ENCODE data around the gene SARNP. TPM values are rescaled to one million over a fixed set of nuclear protein-coding genes. Genes with fewer than 3 reads are reported as not detected.
"Not testable (repeated sequence)": the region's sequence is repeated elsewhere in the genome, so short reads cannot be mapped to it uniquely, and the experiment has no call there.

The SARNP gene, protein sequence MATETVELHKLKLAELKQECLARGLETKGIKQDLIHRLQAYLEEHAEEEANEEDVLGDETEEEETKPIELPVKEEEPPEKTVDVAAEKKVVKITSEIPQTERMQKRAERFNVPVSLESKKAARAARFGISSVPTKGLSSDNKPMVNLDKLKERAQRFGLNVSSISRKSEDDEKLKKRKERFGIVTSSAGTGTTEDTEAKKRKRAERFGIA
- 100 to 1,000 TPM in 1 of 2 experiments, 10 to 100 TPM in 1; 99.6 to 104 TPM for total RNA-seq

DNA sequence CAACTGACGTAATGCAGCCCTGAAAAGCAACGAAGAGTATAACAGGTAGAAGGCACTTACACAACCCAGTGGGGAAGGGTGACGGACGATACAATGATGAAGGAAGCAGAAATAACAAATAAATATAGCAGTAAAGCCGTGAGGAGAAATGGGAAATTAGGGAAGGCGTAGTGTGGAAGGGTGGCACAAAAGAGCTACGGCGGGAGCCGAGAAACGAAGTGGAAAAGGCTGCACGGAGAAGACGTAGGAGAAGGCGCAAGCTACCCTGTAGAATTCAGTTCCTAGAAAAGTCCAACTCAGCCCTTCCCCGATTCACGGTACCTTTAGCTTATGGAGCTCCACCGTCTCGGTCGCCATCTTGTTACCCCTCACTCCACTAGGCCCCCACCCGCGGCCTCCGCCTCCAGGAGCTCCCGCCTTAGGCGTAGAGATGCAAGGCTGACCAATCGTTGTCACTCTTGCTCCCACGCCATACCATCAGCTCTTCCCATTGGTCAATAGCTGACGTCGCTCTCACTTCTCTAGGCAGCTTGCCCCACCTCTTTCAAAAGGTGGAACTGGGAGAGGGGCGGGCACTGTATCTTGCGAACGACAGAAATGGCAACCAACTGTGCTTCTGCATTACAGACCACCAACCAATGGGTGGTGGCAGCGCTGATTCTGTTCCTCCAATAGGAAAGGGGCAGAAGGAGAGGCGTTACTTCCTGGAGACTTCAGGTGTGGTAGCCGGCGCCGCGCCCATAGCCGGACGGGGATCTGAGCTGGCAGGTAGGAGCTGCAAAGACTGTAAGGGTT is at the start of gene SARNP, which contains the start of gene ORMDL2:
Gene SARNP (minus strand): TSS at position 380 of the 795 bp plus-strand sequence. CDS start 23 bp downstream, at position 357.
Gene ORMDL2 (plus strand): TSS at position 697 of the 795 bp plus-strand sequence. CDS start 959 bp downstream, outside the sequence.
- peak; percentile 95 for DNase-seq
- H3K9me3 Mint-ChIP-seq = no peaks in the 10 kb centered on the region
- no peak within 1 kb of the TSS for H3K4me3 Mint-ChIP-seq
- H3K4me1 Mint-ChIP-seq = peaks cover 43% of the 10 kb centered on the region
- peaks cover 32% of the 10 kb centered on the region for H3K36me3 Mint-ChIP-seq
- no peak within 1 kb of the TSS for H3K27ac Mint-ChIP-seq
- H3K27me3 Mint-ChIP-seq = no peaks in the 10 kb centered on the region

DNA sequence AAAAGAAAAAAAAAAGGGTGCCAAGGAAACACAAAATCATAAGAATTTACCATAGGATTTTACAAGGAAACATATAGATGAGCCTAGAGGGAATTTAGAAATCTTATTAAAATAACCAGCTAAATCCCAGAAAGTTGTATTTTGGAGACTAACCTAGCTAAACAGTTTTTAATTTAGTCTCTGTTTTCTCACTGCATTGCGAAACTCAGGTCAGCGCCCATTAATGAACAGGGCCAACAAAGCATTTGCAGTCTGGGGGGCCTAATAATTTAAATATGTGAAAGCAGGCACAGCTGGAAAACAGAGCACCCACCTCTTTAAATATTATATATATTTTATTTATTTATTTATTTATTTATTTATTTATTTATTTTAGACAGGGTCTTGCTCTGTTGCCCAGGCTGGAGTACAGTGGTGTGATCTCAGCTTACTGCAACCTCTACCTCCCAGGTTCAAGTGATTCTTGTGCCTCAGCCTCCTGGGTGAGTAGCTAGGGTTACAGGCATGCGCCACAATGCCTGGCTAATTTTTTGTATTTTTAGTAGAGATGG is 49.0 kb upstream of the SARNP start:
- not testable (repeated sequence) for H3K27me3 Mint-ChIP-seq, H3K9me3 Mint-ChIP-seq, H3K4me1 Mint-ChIP-seq, H3K27ac Mint-ChIP-seq, H3K4me3 Mint-ChIP-seq, DNase-seq, H3K36me3 Mint-ChIP-seq

DNA sequence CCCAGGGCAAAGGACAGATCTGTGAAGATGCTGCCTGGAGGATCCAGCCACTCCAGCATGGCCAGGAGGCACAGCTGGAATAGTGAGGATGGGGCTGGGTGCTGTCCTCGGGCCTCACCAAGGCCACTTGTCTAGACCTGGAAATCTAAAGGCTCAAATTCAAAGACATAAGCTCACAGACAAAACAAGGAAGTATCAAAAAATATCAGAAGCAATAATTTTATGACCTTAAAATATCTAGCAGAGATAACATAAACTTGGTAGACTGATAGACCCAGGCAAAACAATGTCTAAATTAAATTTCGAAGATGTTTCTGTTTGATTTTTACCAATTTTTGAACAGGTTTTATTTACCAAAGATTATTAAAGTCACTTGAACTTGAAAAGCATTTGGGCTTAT is 47.8 kb upstream of the SARNP start:
- no peaks in the 10 kb centered on the region for H3K27me3 Mint-ChIP-seq
- H3K36me3 Mint-ChIP-seq = no peaks in the 10 kb centered on the region
- no peak for DNase-seq
- H3K4me1 Mint-ChIP-seq = no peaks in the 10 kb centered on the region
- H3K27ac Mint-ChIP-seq = no peak overlapping the region
- H3K9me3 Mint-ChIP-seq = peaks cover 5% of the 10 kb centered on the region
- no peak overlapping the region for H3K4me3 Mint-ChIP-seq

DNA sequence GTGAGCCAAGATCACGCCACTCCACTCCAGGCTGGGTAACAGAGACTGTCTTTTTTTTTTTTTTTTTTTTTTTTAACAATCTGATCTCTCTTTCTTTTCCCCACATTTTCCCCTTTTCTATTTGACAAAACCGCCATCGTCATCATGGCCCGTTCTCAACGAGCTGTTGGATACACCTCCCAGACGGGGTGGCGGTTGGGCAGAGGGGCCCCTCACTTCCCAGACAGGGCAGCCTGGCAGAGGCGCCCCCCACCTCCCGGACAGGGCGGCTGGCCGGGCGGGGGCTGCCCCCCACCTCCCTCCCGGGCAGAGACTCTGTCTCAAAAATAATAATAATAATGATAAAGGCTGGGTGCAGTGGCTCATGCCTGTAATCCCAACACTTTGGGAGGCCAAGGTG is 45.4 kb upstream of the SARNP start:
- not testable (repeated sequence) for H3K27me3 Mint-ChIP-seq, H3K27ac Mint-ChIP-seq, H3K36me3 Mint-ChIP-seq, H3K4me3 Mint-ChIP-seq, DNase-seq, H3K4me1 Mint-ChIP-seq, H3K9me3 Mint-ChIP-seq

DNA sequence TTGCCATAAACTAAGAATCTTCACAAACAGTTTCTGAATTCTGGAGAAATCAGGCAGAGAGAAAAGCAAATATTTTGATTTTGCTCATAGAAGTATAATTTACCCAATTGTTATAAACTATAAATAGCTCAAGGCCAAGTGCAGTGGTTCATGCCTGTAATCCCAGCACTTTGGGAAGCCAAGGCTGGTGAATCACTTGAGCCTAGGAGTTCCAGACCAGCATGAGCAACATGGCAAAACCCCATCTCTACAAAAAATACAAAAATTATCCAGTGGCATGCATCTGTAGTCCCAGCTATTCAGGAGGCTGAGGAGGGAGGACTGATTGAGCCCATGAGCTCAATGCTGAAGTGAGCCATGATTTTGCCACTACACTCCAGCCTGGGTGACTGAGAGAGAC is 44.8 kb upstream of the SARNP start:
- Mint-ChIP-seq H3K36me3 (no peaks in the 10 kb centered on the region), H3K9me3 (peaks cover 5% of the 10 kb centered on the region), H3K27ac (no peak overlapping the region), H3K4me3 (no peak overlapping the region), H3K27me3 (no peaks in the 10 kb centered on the region), H3K4me1 (no peaks in the 10 kb centered on the region)
- no peak for DNase-seq

DNA sequence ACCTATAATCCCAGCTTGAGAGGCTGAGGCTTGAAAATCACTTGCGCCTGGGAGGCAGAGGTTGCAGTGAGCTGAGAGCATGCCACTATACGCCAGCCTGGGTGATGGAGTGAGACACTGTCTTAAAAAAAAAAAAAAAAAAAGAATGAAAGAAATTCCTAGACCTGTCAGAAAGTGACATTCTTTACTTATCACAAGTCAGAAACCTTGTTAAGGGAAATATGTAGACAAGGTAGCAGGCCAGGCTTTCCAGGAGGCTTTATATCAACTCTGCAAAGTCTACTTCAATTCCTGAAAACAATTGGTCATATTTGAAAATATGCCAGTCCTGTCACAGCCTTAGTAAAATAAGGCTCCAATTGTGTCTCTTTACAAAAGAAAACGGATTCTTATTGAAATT is 44.3 kb upstream of the SARNP start:
- H3K4me1 Mint-ChIP-seq = no peaks in the 10 kb centered on the region
- no peak for DNase-seq
- no peak overlapping the region for H3K27ac Mint-ChIP-seq
- no peaks in the 10 kb centered on the region for H3K36me3 Mint-ChIP-seq
- H3K4me3 Mint-ChIP-seq = no peak overlapping the region
- peaks cover 5% of the 10 kb centered on the region for H3K9me3 Mint-ChIP-seq
- H3K27me3 Mint-ChIP-seq = no peaks in the 10 kb centered on the region

DNA sequence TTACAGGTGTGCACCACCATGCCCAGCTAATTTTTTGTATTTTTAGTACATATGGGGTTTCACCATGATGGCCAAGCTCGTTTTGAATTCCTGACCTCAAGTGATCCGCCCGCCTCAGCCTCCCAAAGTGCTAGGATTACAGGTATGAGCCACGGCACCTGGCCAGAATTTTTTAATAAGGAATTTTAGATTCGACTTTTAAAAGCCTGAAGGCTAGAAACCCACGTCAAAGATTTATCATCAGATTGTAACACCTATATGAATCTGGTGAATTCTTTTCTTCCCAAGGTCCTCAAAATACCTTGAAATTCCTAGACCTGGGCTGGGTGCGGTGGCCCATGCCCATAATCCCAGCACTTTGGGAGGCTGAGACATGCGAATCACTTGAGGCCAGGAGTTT is 43.9 kb upstream of the SARNP start:
- H3K27ac Mint-ChIP-seq = no peak overlapping the region
- H3K4me3 Mint-ChIP-seq = no peak overlapping the region
- peaks cover 5% of the 10 kb centered on the region for H3K9me3 Mint-ChIP-seq
- H3K27me3 Mint-ChIP-seq = no peaks in the 10 kb centered on the region
- DNase-seq = no peak
- H3K36me3 Mint-ChIP-seq = no peaks in the 10 kb centered on the region
- H3K4me1 Mint-ChIP-seq = no peaks in the 10 kb centered on the region

DNA sequence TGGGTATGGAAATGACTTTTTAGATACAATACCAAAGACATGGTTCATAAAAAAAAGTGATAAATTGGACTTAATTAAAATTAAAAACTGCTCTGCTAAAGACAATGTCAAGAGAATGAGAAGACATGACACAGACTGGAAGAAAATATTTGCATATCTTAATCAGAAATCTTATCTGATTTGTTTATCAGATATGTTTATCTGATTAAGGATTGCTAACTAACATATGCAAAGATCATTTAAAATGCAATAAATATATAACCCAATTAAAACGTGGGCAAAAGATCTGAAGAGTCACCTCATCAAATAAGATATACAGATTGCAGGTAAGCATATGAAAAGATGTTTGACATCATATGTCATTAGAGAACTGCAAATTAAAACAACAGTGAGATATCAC is 35.2 kb upstream of the SARNP start:
- no peaks in the 10 kb centered on the region for H3K9me3 Mint-ChIP-seq
- no peak overlapping the region for H3K27ac Mint-ChIP-seq
- H3K4me1 Mint-ChIP-seq = peaks cover 2% of the 10 kb centered on the region
- peaks cover 2% of the 10 kb centered on the region for H3K27me3 Mint-ChIP-seq
- no peak for DNase-seq
- H3K36me3 Mint-ChIP-seq = no peaks in the 10 kb centered on the region
- no peak overlapping the region for H3K4me3 Mint-ChIP-seq

DNA sequence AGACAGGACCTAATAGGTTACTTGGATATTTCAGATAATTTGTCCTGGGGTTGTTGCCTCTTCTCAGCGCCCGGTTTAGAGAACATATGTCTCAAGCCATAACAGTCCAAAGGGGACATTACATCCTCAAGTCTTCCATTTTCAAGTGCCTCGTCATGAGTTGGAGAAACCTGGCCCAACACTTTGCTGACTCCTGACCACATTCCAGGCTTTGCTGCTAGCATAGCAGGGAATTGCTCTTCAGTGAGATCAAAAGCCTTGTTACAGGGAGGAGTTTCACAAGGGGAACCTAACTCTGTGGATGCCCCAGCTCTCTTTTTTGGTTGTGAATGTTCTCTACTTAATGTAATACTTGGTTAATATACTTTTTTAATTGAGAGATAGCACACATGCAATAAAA is 33.4 kb upstream of the SARNP start:
- Mint-ChIP-seq H3K4me3 (no peak overlapping the region), H3K9me3 (no peaks in the 10 kb centered on the region), H3K36me3 (no peaks in the 10 kb centered on the region), H3K27me3 (peaks cover 2% of the 10 kb centered on the region), H3K27ac (no peak overlapping the region), H3K4me1 (peaks cover 12% of the 10 kb centered on the region)
- no peak for DNase-seq

DNA sequence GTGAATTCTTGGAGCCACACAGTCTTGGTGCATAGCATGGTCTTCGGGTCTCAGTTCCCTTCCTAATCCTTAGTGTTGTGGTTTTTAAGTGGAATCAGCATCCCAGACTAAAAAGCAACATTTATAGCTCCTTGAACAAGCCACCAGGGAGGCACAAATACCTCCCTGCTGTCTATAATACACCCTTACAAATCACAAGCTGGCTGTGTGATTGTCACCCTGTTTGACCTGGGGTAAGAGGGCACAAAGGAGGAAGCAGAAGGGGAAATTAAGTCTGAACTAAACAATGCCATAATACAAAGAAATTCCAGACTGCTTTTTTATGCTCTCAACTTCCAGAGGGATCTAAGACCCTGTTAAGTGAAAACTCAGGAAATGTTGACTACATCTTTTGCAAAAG is 32.9 kb upstream of the SARNP start:
- peaks cover 2% of the 10 kb centered on the region for H3K27me3 Mint-ChIP-seq
- no peaks in the 10 kb centered on the region for H3K36me3 Mint-ChIP-seq
- no peak overlapping the region for H3K4me3 Mint-ChIP-seq
- H3K27ac Mint-ChIP-seq = no peak overlapping the region
- H3K4me1 Mint-ChIP-seq = peaks cover 12% of the 10 kb centered on the region
- H3K9me3 Mint-ChIP-seq = no peaks in the 10 kb centered on the region
- no peak for DNase-seq

DNA sequence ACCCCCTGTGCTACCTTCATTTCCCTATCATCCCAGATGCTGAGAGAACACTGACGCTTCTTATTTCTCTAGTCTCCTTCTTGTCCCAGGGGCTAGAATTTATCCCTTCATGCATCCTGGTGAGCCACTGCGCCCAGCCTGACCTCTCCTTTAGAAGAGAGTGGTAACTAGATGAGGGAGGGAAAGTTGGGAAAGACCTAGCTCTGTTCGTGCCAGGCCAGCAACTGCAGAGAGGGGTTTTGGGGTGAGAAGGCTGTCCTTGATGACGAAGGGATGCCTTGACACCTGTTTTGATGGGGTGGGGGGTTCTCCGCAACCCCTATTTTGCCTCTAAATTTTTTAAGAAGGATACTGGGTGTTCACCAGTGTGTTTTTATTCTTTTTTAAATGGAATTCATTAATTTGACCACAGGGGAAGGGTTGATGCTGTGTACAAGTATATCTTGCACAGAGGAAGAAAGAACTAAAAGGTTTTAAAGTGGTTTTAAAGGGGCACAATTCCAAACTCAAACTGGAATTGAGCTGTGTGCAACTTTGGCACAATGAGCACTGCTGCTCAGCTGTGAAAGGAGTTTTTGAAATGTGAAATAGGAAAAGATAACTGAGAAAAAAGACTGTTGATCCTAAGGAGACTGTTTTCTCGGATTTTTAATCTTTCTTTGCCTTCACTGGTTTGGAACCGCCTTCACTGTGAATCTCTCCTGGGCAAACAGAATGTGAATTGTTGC is 32.3 kb upstream of the SARNP start:
- Mint-ChIP-seq H3K36me3 (no peaks in the 10 kb centered on the region), H3K4me3 (no peak overlapping the region), H3K9me3 (no peaks in the 10 kb centered on the region), H3K4me1 (peaks cover 12% of the 10 kb centered on the region), H3K27ac (no peak overlapping the region), H3K27me3 (peaks cover 2% of the 10 kb centered on the region)
- no peak for DNase-seq

DNA sequence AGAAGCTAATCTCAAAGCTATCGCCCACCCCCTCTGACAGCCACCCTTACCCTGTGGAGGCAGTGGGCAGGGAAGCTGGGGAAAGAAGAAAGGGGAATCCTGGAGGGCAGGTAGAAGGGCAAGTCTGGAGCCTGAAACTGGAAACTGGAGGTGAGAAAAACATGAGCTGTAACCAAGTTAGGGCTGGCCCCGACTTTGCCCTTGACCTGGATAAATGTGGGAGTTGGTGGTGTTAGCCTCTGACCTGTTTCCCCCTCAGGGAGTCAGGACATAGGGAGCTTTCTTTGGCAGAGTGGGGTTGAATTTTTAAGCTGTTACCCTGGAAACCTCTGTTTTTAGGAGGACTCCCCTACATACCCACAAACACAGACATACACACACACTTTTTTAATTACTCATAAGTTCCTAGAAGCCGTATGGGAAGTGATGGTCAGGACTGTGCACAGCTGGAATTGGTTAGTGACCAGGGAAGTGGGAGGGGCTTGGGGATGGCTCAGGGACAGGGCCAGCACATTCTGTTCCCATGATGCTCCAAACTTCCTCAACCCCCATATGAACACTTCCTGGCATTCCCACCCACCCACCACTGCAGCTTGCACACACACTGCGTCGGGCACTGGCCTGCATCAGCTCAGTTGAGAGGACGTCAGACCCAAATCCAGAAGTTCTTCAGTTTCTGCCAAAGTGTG is 30.2 kb upstream of the SARNP start:
- peaks cover 12% of the 10 kb centered on the region for H3K4me1 Mint-ChIP-seq
- no peaks in the 10 kb centered on the region for H3K9me3 Mint-ChIP-seq
- H3K27me3 Mint-ChIP-seq = peaks cover 2% of the 10 kb centered on the region
- H3K36me3 Mint-ChIP-seq = no peaks in the 10 kb centered on the region
- peak overlapping the region; percentile 43 for H3K27ac Mint-ChIP-seq
- DNase-seq = peak; percentile 22
- no peak overlapping the region for H3K4me3 Mint-ChIP-seq

DNA sequence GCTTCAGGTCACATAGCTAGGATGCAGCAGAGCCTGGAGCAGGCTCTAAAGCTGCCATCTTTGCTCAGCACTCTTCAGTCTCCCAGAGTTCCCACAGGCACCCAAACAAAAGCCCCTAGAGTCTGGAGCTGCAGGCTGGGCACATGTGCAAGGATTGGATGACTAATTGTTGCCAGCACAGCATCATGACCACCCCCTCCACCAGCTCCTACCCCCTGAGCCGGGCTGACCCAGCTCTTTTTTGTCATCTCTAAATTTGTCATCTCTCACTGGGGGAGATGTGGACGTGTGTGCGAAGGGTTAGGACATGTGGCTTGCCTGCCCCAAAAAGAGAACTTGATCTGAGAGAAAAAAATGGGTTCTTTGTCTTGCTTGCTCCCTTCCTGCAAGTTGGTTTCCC is 29.5 kb upstream of the SARNP start:
- peak; percentile 44 for DNase-seq
- H3K36me3 Mint-ChIP-seq = no peaks in the 10 kb centered on the region
- peak overlapping the region; percentile 43 for H3K27ac Mint-ChIP-seq
- peaks cover 12% of the 10 kb centered on the region for H3K4me1 Mint-ChIP-seq
- no peaks in the 10 kb centered on the region for H3K27me3 Mint-ChIP-seq
- H3K4me3 Mint-ChIP-seq = no peak overlapping the region
- H3K9me3 Mint-ChIP-seq = no peaks in the 10 kb centered on the region

DNA sequence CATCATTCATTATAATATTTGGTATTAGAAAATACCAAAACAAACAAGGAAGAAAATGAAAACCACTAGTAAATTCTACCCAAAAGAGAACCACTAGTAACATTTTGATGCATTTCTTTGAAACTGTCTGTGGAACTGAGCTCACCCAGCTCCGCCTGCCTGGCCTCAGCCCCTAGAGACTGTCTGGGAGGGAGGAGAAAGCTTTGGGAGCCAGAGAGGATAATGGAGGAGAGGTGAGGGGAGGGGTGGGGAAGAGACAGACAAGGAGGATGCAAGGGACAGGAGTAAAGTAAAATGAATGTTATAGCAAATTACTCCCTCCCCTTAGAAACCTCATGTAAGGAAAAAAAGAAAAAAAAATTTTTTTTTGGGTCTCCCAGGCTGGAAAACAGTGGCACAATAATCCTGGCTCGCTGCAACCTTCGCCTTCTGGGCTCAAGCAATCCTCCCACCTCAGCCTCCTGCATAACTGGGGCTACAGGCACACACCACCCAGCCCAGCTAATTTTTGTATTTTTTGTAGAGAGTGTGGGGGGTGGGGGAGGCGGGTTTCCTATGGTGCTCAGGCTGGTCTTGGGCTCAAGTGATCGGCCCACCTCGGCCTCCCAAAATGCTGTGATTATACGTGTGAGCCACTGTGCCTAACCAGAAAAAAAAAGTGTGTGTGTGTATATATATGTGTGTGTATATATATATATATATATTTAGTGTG is 28.4 kb upstream of the SARNP start:
- Mint-ChIP-seq H3K9me3 (no peaks in the 10 kb centered on the region), H3K4me1 (peaks cover 12% of the 10 kb centered on the region), H3K4me3 (no peak overlapping the region), H3K36me3 (no peaks in the 10 kb centered on the region), H3K27ac (no peak overlapping the region), H3K27me3 (no peaks in the 10 kb centered on the region)
- no peak for DNase-seq
